Large intestine (tissue), 3 donors: ENCODE measurements around the gene KCNQ5. TPM values are rescaled to one million over a fixed set of nuclear protein-coding genes. Genes with fewer than 3 reads are reported as not detected.

Experiments
- DNase-seq, 2 donors: peaks; one replicate each; pipeline versions ENCODE4 v3.0.0 to v3.0.0-alpha.2; 2013
- H3K27ac ChIP-seq: one replicate; pipeline ENCODE4 v1.5.1; 2013; ENCODE audit warnings: low read length
- H3K27me3 ChIP-seq: 2 replicates; pipeline ENCODE4 v1.6.1; 2013; ENCODE audit warnings: low read length; ENCODE audit not compliant: control insufficient read depth, insufficient read depth
- H3K36me3 ChIP-seq: 2 replicates; pipeline ENCODE4 v1.6.1; 2013; ENCODE audit warnings: low read length; ENCODE audit not compliant: control insufficient read depth, insufficient read depth
- H3K4me1 ChIP-seq: one replicate; pipeline ENCODE4 v1.6.1; 2013; ENCODE audit warnings: low read length; ENCODE audit not compliant: control insufficient read depth, insufficient read depth
- H3K4me3 ChIP-seq: one replicate; pipeline ENCODE4 v1.5.1; 2013; ENCODE audit warnings: low read length
- H3K9me3 ChIP-seq: one replicate; pipeline ENCODE4 v1.6.1; 2013; ENCODE audit warnings: mild to moderate bottlenecking, low read depth, low read length, moderate library complexity; ENCODE audit not compliant: control insufficient read depth
- WGBS: methylation state at CpG from one replicate; pipeline ENCODE4 v1.1.5; 2013; ENCODE audit warnings: low lambda C conversion rate; ENCODE audit not compliant: insufficient coverage; 5-methylcytosine and 5-hydroxymethylcytosine counted together
- polyA plus RNA-seq: library from polyadenylated mRNA; unstranded; fragments of 120-200 nt; gene quantifications from one replicate; pipeline ENCODE4 v1.2.1, GENCODE V29; 2013

The KCNQ5 gene
- polyA plus RNA-seq, 1 donor: 3.4 TPM

GRCh38 chr6:72739368-72739779, 117.5 kb downstream of the KCNQ5 start:
- Histone ChIP-seq H3K27ac (no peak overlapping the region), H3K9me3 (no peaks in the 10 kb centered on the region), H3K4me1 (no peaks in the 10 kb centered on the region), H3K36me3 (no peaks in the 10 kb centered on the region), H3K4me3 (no peak overlapping the region), H3K27me3 (no peaks in the 10 kb centered on the region)
- DNase-seq: no peak
- WGBS: 83% methylated on average over 2 of the region's 3 CpGs

DNA sequence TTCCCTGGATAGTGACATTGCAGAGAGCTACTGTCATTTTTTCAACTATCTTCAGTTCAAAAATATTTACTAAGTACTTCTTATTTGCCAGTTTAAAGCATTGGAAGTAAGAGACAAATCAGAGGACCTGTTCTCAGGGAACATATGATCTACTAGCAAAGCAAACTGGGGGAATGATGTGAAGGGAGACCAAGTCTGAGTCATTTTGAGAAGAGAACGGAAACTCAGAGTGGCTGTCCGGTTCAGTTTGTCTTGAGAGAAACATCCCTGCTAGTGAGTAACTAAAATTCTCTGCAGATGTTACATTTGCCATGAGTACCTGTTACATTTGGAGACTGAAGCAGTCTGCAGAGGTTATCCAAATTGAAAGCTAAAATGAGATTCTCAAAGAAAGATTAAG, 118.3 kb downstream of the KCNQ5 start:
- 92% methylated on average over 2 of the region's 2 CpGs for WGBS
- Histone ChIP-seq H3K36me3 (no peaks in the 10 kb centered on the region), H3K27ac (no peak overlapping the region), H3K4me1 (no peaks in the 10 kb centered on the region), H3K27me3 (no peaks in the 10 kb centered on the region), H3K9me3 (no peaks in the 10 kb centered on the region), H3K4me3 (no peak overlapping the region)
- no peak for DNase-seq

GRCh38 chr6:72741083-72741482, 119.2 kb downstream of the KCNQ5 start:
- H3K4me1 ChIP-seq: no peaks in the 10 kb centered on the region
- H3K9me3 ChIP-seq: no peaks in the 10 kb centered on the region
- WGBS: 50% methylated on average over 2 of the region's 3 CpGs
- DNase-seq: no peak
- no peak overlapping the region for H3K27ac ChIP-seq
- no peaks in the 10 kb centered on the region for H3K36me3 ChIP-seq
- H3K4me3 ChIP-seq: no peak overlapping the region
- no peaks in the 10 kb centered on the region for H3K27me3 ChIP-seq

- no peak overlapping the region for H3K4me3 ChIP-seq
- 86% methylated on average over 2 of the region's 5 CpGs for WGBS
- H3K36me3 ChIP-seq: no peaks in the 10 kb centered on the region
- no peak for DNase-seq
- no peaks in the 10 kb centered on the region for H3K4me1 ChIP-seq
- no peak overlapping the region for H3K27ac ChIP-seq
- H3K27me3 ChIP-seq: no peaks in the 10 kb centered on the region
- H3K9me3 ChIP-seq: no peaks in the 10 kb centered on the region
These were observed 120.3 kb downstream of the KCNQ5 start for GRCh38 chr6:72742001-72742673.

- no peak for DNase-seq
- no peak overlapping the region for H3K27ac ChIP-seq
- no peaks in the 10 kb centered on the region for H3K9me3 ChIP-seq
- H3K27me3 ChIP-seq: no peaks in the 10 kb centered on the region
- H3K4me3 ChIP-seq: no peak overlapping the region
- H3K4me1 ChIP-seq: no peaks in the 10 kb centered on the region
- H3K36me3 ChIP-seq: no peaks in the 10 kb centered on the region
- WGBS: 33% methylated on average over 1 of the region's 2 CpGs
These were observed 124.4 kb downstream of the KCNQ5 start for GRCh38 chr6:72746276-72746675.

GRCh38 chr6:72748759-72749158, 126.9 kb downstream of the KCNQ5 start:
- H3K4me1 ChIP-seq: no peaks in the 10 kb centered on the region
- no peak for DNase-seq
- no peaks in the 10 kb centered on the region for H3K27me3 ChIP-seq
- H3K27ac ChIP-seq: no peak overlapping the region
- H3K36me3 ChIP-seq: no peaks in the 10 kb centered on the region
- H3K4me3 ChIP-seq: no peak overlapping the region
- WGBS: no CpG with 5 or more reads among the region's 1 CpG
- H3K9me3 ChIP-seq: no peaks in the 10 kb centered on the region

DNA sequence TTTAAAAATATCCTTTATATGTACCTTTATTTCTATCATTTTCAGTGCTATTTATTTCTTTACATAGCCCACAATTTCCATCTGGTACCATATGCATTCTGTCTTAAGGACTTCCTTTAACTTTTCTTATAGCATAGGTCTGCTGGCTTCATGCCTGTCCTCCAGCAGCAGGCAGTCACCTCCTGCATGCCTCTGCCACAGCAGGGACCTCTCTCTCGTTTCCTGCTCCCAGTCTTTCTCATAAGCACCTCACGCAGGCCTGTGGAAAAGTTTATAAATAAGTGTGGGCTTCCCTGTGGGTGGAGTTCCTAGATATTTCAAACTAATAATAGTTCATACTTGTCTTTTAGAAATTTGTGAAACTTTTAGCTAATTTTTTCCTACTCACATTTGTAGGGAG, 133.9 kb downstream of the KCNQ5 start:
- WGBS: no CpG with 5 or more reads among the region's 2 CpGs

DNA sequence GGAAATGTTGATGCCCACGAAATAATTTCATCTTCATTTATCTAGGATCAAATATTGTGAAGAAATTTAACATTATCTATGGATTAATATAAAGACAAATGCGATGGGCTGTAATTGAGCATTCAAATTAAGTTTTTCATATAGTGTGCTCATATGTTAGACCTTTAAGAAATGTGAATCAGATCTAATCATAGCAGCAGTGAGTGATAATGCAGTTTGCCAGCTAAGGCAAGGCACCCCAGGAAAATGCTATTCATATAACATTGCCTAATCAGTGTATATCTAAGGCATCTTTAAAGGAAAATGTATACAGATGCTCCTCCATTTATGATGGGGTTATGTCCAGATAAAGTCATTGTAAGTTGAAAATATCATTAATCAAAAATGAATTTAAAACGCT, 135.2 kb downstream of the KCNQ5 start:
- DNase-seq: no peak
- Histone ChIP-seq H3K27me3 (no peaks in the 10 kb centered on the region), H3K4me3 (no peak overlapping the region), H3K4me1 (no peaks in the 10 kb centered on the region), H3K9me3 (no peaks in the 10 kb centered on the region), H3K36me3 (no peaks in the 10 kb centered on the region), H3K27ac (no peak overlapping the region)
- no CpG with 5 or more reads among the region's 3 CpGs for WGBS

More for the DNA sequence above, 133.9 kb downstream of the KCNQ5 start:
- no peak for DNase-seq
- Histone ChIP-seq H3K4me1 (no peaks in the 10 kb centered on the region), H3K27me3 (no peaks in the 10 kb centered on the region), H3K27ac (no peak overlapping the region), H3K36me3 (no peaks in the 10 kb centered on the region), H3K9me3 (no peaks in the 10 kb centered on the region), H3K4me3 (no peak overlapping the region)

- H3K27ac ChIP-seq: no peak overlapping the region
- H3K36me3 ChIP-seq: no peaks in the 10 kb centered on the region
- H3K9me3 ChIP-seq: no peaks in the 10 kb centered on the region
- no peaks in the 10 kb centered on the region for H3K27me3 ChIP-seq
- WGBS: no CpG with 5 or more reads among the region's 1 CpG
- H3K4me1 ChIP-seq: no peaks in the 10 kb centered on the region
- no peak for DNase-seq
- H3K4me3 ChIP-seq: no peak overlapping the region
These were observed 136.1 kb downstream of the KCNQ5 start for GRCh38 chr6:72757926-72758325.

DNA sequence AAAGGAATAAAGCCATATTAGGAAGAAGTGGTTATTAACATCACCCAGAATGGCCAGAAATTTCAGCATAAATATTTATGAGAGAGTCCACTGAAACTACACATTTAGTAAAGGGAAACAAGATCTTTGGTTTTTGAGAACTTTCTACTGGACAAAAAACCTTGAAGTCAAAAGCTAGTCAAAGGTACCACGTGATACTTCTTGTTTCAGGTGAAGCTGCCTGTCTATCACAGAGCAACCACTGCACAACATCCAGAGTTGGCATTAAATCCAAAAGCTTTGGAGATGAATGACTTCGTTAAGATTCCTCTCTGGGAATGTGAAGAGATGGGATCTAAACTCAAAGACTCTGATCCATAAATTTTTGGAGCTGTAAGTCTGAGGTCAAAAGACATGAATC, 137.0 kb downstream of the KCNQ5 start:
- Histone ChIP-seq H3K27me3 (no peaks in the 10 kb centered on the region), H3K9me3 (no peaks in the 10 kb centered on the region), H3K4me1 (no peaks in the 10 kb centered on the region), H3K4me3 (no peak overlapping the region), H3K36me3 (no peaks in the 10 kb centered on the region), H3K27ac (no peak overlapping the region)
- DNase-seq: no peak
- no CpG with 5 or more reads among the region's 2 CpGs for WGBS

DNA sequence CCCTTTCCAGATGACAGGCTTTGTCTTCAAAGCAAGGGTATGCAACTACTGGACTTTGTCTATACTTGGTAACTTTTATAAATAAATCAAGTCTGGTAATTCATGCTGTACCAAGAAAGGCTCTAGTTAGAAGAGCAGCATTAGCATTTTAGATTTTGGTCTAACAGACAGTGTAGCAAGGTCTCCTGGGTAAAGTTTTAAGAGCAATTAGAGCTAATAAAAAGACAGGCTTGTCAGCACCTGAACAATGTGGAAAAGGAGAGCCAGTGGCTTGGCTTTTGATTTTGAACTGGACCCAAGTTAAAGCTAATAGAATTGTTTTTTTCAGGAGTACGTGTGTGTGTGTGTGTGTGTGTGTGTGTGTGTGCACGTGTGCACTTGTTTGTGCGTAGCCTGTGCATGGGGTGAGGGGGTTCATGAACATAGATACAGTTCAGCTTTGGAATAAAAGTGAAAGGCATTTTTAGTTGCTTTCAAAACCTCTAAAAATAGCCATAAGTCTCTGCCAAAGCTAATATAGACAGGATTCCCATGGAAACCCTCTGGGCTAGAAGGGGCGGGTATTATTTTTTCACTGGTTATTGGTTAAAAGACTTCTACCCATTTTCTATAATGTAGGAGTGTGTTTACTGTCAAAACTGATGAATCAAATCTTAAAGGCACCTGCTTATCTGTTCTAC, 138.4 kb downstream of the KCNQ5 start:
- Histone ChIP-seq H3K36me3 (no peaks in the 10 kb centered on the region), H3K4me3 (no peak overlapping the region), H3K27me3 (no peaks in the 10 kb centered on the region), H3K9me3 (no peaks in the 10 kb centered on the region), H3K27ac (no peak overlapping the region), H3K4me1 (no peaks in the 10 kb centered on the region)
- no peak for DNase-seq
- no CpG with 5 or more reads among the region's 4 CpGs for WGBS
